ENCODE results near the gene TCF15.
"Not testable (repeated sequence)": the region's sequence is repeated elsewhere in the genome, so short reads cannot be mapped to it uniquely, and the experiment has no call there.

TCF15 gene

GRCh38 chr20:610130-611046 is at the start of gene TCF15:
TCF15 (minus strand) TSS chr20:610309; CDS start chr20:610237, 72 bp downstream.
- DNase-seq = peak; percentile 84

GRCh38 chr20:658731-659291 is 48.7 kb upstream of the TCF15 start:
- DNase-seq = no peak

GRCh38 chr20:658202-658601 is 48.1 kb upstream of the TCF15 start:
- DNase-seq = no peak

GRCh38 chr20:655726-656624 is 45.9 kb upstream of the TCF15 start:
- no peak for DNase-seq

- no peak for DNase-seq
These were observed 44.3 kb upstream of the TCF15 start for GRCh38 chr20:654417-654750.

GRCh38 chr20:653590-654416 is 43.7 kb upstream of the TCF15 start:
- DNase-seq = peak; percentile 53

GRCh38 chr20:653110-653589 is 43.0 kb upstream of the TCF15 start, which contains the start of gene SRXN1:
SRXN1 (minus strand) TSS chr20:653200; CDS start chr20:653185, 15 bp downstream.
- peak; percentile 70 for DNase-seq

- DNase-seq = no peak
These were observed 42.6 kb upstream of the TCF15 start for GRCh38 chr20:652615-653109.

- no peak for DNase-seq
These were observed 41.9 kb upstream of the TCF15 start for GRCh38 chr20:651713-652614.

- DNase-seq = no peak
These were observed 40.8 kb upstream of the TCF15 start for GRCh38 chr20:650954-651353.

GRCh38 chr20:650281-650680 is 40.2 kb upstream of the TCF15 start:
- DNase-seq = no peak

- DNase-seq = no peak
These were observed 37.4 kb upstream of the TCF15 start for GRCh38 chr20:647479-648019.

- no peak for DNase-seq
These were observed 36.7 kb upstream of the TCF15 start for GRCh38 chr20:646868-647233.

- peak; percentile 25 for DNase-seq
These were observed 36.2 kb upstream of the TCF15 start for GRCh38 chr20:646107-646867.

GRCh38 chr20:645318-646106 is 35.4 kb upstream of the TCF15 start:
- DNase-seq = peak; percentile 81

- DNase-seq = no peak
These were observed 34.7 kb upstream of the TCF15 start for GRCh38 chr20:644692-645317.

- no peak for DNase-seq
These were observed 32.5 kb upstream of the TCF15 start for GRCh38 chr20:642398-643174.

- not testable (repeated sequence) for DNase-seq
These were observed 31.9 kb upstream of the TCF15 start for GRCh38 chr20:642013-642397.

Measured in NCI-H2171 treated with DMSO at 0.1 percent for 48 hours (cell line).